Measurements from ENCODE around the gene OR4C11.

Gene OR4C11

DNA sequence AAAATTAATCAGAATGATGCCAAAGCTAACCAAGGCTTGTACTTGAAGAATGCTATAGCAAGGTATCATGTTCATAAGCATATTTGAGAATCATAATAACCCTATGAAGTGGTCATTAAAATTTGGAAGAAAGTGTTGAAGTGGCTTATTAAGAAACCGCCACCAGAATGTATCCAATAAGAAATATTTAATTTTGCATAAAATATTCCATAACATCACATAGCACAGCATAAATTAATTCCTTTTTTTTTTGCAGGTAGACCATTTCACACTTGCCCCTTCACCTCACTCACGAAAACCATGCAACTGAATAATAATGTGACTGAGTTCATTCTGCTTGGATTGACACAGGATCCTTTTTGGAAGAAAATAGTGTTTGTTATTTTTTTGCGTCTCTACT is 35.6 kb downstream of the OR4C11 start, which contains the start of gene OR4C16:
Gene OR4C16, plus strand, starts transcription at position 301 of the 400 bp plus-strand sequence. Its CDS starts 0 bp downstream, at position 301.
- no peak for TF ChIP-seq CTCF (conservative IDR thresholded peaks at IDR 0.05)
- no peak within 1 kb of the TSS for H3K27ac ChIP-seq

DNA sequence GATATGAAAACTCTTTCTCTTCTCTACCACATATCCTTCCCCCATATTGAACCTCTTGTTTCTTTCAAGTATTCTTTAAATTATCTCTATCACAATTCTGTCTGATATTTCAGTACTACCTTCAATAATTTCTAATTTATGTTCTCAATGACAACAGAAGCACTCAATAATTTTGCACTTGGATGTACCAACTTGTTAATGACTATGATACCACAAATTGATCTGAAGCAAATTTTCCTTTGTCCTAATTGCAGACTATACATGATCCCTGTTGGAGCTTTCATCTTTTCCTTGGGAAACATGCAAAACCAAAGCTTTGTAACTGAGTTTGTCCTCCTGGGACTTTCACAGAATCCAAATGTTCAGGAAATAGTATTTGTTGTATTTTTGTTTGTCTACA is 53.3 kb downstream of the OR4C11 start, which contains the start of gene OR4C15:
Gene OR4C15, plus strand, starts transcription at position 301 of the 400 bp plus-strand sequence. Its CDS starts 0 bp downstream, at position 301.
- TF ChIP-seq CTCF (conservative IDR thresholded peaks at IDR 0.05) = no peak
- H3K27ac ChIP-seq = no peak within 1 kb of the TSS

Data from VCaP (cell line).